Measurements from ENCODE around the gene ATG2A. TPM values are rescaled to one million over a fixed set of nuclear protein-coding genes. Genes with fewer than 3 reads are reported as not detected.

The ATG2A gene
- total RNA-seq, 1 donor from 2014 or later, result 13.1 TPM

DNA sequence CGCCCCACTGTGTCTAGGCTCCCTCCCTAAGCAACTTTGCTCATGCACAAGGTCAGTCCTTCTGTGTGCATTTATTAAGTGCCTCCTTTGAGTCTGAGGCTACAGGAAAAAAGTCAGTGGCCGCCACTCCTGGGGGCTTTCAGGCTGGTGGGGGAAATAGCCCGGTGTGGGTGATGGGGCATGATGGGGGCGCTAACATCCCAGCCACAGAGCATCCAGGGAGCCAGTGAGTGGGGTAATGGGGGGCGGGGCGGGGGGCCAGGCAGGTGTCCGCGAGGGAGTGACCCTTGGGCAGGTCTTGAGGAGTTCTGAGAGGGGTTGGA, 28.6 kb downstream of the ATG2A start:
- Histone ChIP-seq H3K27me3 (ENCODE audit: low read depth) (no peaks in the 10 kb centered on the region), H3K9me3 (replicated peaks) (no peaks in the 10 kb centered on the region), H3K4me3 (peak overlapping the region; percentile 49), H3K36me3 (no peaks in the 10 kb centered on the region), H3K4me1 (peaks cover 50% of the 10 kb centered on the region), H3K27ac (replicated peaks) (peak overlapping the region; percentile 76)
- no peak for DNase-seq
- intact Hi-C loops (cut with micrococcal nuclease), result no loop called here
- TF ChIP-seq, protein P1, sequence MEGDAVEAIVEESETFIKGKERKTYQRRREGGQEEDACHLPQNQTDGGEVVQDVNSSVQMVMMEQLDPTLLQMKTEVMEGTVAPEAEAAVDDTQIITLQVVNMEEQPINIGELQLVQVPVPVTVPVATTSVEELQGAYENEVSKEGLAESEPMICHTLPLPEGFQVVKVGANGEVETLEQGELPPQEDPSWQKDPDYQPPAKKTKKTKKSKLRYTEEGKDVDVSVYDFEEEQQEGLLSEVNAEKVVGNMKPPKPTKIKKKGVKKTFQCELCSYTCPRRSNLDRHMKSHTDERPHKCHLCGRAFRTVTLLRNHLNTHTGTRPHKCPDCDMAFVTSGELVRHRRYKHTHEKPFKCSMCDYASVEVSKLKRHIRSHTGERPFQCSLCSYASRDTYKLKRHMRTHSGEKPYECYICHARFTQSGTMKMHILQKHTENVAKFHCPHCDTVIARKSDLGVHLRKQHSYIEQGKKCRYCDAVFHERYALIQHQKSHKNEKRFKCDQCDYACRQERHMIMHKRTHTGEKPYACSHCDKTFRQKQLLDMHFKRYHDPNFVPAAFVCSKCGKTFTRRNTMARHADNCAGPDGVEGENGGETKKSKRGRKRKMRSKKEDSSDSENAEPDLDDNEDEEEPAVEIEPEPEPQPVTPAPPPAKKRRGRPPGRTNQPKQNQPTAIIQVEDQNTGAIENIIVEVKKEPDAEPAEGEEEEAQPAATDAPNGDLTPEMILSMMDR (IDR thresholded peaks at IDR 0.05; ENCODE audit: borderline replicate concordance), result no peak

DNA sequence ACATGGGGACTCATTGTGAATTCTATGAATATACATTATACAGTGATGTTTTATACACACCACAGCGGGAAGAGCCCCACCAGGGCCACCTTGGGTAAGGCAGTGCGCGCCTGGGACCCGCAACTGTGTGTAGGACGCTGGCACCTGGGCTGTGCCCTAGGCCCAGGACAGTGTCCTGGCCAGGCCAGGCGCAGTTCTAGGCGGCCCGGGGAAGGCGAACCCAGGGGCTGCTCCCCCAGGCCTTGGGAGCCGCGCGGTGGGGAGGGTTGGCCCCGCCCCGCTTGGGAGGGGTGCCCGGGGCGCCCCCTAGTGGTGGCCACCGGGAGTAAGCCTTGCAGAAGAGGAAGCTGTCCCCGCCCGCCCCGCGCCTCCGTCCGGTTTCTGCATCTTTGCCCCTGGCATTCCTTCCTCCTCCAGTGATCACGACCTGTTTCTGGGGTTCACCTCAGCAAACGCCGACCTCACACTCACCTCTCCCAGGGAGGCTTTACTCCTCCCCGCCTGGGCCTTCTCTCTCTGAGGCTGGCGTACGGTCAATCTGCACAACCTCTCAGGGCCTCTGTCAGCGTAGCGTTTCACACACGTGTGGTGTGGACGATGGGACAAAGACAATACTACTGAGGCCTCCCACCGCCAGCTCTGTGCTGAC, 29.1 kb downstream of the ATG2A start:
- intact Hi-C loops (cut with micrococcal nuclease), result no loop called here
- no peaks in the 10 kb centered on the region for H3K9me3 ChIP-seq (replicated peaks)
- TF ChIP-seq, protein P1 (IDR thresholded peaks at IDR 0.05; ENCODE audit: borderline replicate concordance), result peak; percentile 99
- peak overlapping the region; percentile 49 for H3K4me3 ChIP-seq
- no peaks in the 10 kb centered on the region for H3K27me3 ChIP-seq (ENCODE audit: low read depth)
- H3K27ac ChIP-seq (replicated peaks), result peak overlapping the region; percentile 76
- H3K36me3 ChIP-seq, result no peaks in the 10 kb centered on the region
- peaks cover 45% of the 10 kb centered on the region for H3K4me1 ChIP-seq
- DNase-seq, result peak; percentile 85

DNA sequence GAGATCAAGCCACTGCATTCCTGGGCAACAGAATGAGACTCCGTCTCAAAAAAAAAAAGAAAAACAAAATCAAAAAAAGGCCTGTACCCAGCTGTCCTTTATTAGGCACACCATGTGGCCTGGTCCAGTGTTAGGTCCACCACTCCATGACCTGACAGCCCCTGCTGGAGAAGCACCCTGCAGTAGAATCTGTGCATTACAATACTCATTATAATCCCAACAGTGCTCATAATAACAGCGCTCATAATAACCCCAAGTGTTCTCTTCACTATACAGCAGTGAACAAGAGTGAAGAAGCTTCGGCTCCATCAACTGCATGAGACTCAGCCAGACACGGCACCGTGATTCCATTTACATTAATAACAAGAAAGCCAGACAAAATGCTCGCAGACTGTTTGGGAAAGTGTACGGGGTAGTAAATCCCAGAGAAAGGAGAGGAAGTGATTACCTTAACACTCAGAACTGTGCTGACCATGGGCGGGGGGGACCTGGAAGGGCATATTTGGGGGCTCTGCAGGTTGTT, 29.7 kb downstream of the ATG2A start:
- DNase-seq, result no peak
- intact Hi-C loops (cut with micrococcal nuclease), result no loop called here
- H3K4me3 ChIP-seq, result peak overlapping the region; percentile 49
- H3K4me1 ChIP-seq, result peaks cover 39% of the 10 kb centered on the region
- no peaks in the 10 kb centered on the region for H3K36me3 ChIP-seq
- H3K27me3 ChIP-seq (ENCODE audit: low read depth), result no peaks in the 10 kb centered on the region
- no peaks in the 10 kb centered on the region for H3K9me3 ChIP-seq (replicated peaks)
- peak overlapping the region; percentile 76 for H3K27ac ChIP-seq (replicated peaks)
- TF ChIP-seq, protein P1 (IDR thresholded peaks at IDR 0.05; ENCODE audit: borderline replicate concordance), result no peak

DNA sequence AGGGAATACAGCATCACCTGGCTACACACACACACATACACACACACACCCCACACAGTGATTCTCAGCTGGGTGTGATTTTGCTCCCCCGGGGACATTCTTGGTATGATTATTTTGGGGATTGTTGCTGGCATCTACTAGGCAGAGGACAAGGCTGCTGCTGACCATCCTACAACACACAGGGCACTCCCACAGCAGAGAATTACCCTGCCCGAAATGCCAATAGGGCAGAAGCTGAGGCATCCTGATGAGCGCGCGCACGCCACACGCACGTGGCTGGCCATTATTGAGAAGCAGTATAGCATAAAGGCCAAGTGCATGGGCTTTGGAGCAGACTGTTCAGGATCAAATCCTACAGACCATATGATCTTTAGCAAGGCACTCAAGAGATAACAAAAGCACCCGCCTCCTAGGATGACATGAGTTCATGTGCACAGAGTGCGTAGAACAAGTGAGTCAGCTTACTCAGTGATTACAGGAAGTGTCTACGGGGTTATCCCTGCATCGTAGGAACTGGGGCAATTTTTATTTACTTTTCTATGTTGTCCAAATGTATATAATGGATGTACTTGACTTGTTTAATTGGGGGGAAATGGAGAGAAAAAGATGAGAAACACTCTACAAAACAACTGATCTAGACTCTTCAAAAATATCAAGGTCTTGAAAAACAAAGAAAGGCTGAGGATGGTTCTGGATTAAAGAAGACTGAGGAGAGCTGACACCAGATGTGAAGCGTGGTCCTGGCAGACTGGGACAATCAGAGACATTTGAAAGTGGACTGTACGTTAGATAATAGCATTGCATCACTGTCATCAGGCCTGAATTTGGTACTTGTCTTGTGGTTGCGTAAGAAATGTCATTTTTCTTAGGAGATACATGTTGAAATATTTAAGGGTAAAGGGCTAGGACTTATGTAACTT, 31.4 kb downstream of the ATG2A start:
- TF ChIP-seq, protein P1 (IDR thresholded peaks at IDR 0.05; ENCODE audit: borderline replicate concordance), result no peak
- Histone ChIP-seq H3K27ac (replicated peaks) (peak overlapping the region; percentile 30), H3K36me3 (no peaks in the 10 kb centered on the region), H3K4me1 (peaks cover 31% of the 10 kb centered on the region), H3K27me3 (ENCODE audit: low read depth) (no peaks in the 10 kb centered on the region), H3K9me3 (replicated peaks) (no peaks in the 10 kb centered on the region), H3K4me3 (no peak overlapping the region)
- DNase-seq, result no peak
- intact Hi-C loops (cut with micrococcal nuclease), result no loop called here

DNA sequence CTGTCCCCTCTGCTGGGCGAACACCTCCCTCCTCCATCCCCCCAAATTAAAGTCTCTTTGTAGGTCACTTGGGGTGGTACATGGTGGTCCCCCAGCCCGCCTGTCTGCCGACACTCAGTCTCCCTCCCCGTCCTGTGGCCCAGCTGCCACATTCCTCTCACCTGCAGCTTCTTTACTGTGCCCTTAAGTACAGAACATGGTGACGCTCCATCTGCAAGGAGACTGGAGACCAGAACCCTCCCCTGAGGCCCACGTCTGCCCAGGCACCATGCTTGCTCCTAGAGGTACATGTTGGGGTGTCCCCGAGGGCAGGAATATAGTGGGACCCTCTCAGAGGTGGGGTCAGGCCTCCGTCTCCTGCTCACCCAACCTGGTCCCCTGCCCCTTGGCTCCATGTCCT, 33.0 kb downstream of the ATG2A start:
- DNase-seq, result no peak
- H3K27ac ChIP-seq (replicated peaks), result peak overlapping the region; percentile 94
- H3K36me3 ChIP-seq, result no peaks in the 10 kb centered on the region
- H3K4me3 ChIP-seq, result no peak overlapping the region
- peaks cover 40% of the 10 kb centered on the region for H3K4me1 ChIP-seq
- intact Hi-C loops (cut with micrococcal nuclease), result no loop called here
- TF ChIP-seq, protein P1 (IDR thresholded peaks at IDR 0.05; ENCODE audit: borderline replicate concordance), result no peak
- H3K27me3 ChIP-seq (ENCODE audit: low read depth), result no peaks in the 10 kb centered on the region
- H3K9me3 ChIP-seq (replicated peaks), result no peaks in the 10 kb centered on the region

All from left ventricle myocardium inferior (tissue), 1 donor.